Parathyroid adenoma (tissue), 2 donors: ENCODE results near the gene EME1.

ENCODE experiments used
- H2AFZ ChIP-seq: fragments of 300-600 bp; sonication (generic); one replicate; pipeline ENCODE4 v1.7.0; 2017; ENCODE audit warnings: antibody characterized with exemption, mild to moderate bottlenecking
- H3K27ac ChIP-seq: fragments of 300-600 bp; sonication (generic); one replicate; pipeline ENCODE4 v1.7.0; 2017
- H3K27me3 ChIP-seq: fragments of 300-600 bp; sonication (generic); one replicate; pipeline ENCODE4 v1.7.0; 2017; ENCODE audit warnings: low read length; ENCODE audit not compliant: control insufficient read depth, insufficient read depth
- H3K36me3 ChIP-seq: fragments of 300-600 bp; sonication (generic); one replicate; pipeline ENCODE4 v1.7.0; 2017; ENCODE audit warnings: low read length; ENCODE audit not compliant: control insufficient read depth, insufficient read depth
- H3K4me1 ChIP-seq: fragments of 300-600 bp; sonication (generic); one replicate; pipeline ENCODE4 v1.7.0; 2017; ENCODE audit warnings: control low read depth
- H3K4me2 ChIP-seq: fragments of 300-600 bp; sonication (generic); one replicate; pipeline ENCODE4 v1.7.0; 2017; ENCODE audit warnings: low read length
- H3K4me3 ChIP-seq: fragments of 300-600 bp; sonication (generic); one replicate; pipeline ENCODE4 v1.7.0; 2017; ENCODE audit warnings: low read depth, low read length
- H3K79me2 ChIP-seq: fragments of 300-600 bp; sonication (generic); one replicate; pipeline ENCODE4 v1.7.0; 2017; ENCODE audit warnings: control low read depth
- H3K9ac ChIP-seq: fragments of 300-600 bp; sonication (generic); one replicate; pipeline ENCODE4 v1.7.0; 2017; ENCODE audit warnings: mild to moderate bottlenecking
- H3K9me3 ChIP-seq: fragments of 300-600 bp; sonication (generic); one replicate; pipeline ENCODE4 v1.7.0; 2017; ENCODE audit warnings: low read length; ENCODE audit not compliant: control insufficient read depth
- CTCF ChIP-seq: fragments of 300-600 bp; sonication (generic); IDR thresholded peaks from one replicate; pipeline ENCODE4 v1.7.0; 2017; ENCODE audit warnings: antibody characterized with exemption, mild to moderate bottlenecking
- donor health status: primary hyperparathyroidism.

Gene EME1

DNA sequence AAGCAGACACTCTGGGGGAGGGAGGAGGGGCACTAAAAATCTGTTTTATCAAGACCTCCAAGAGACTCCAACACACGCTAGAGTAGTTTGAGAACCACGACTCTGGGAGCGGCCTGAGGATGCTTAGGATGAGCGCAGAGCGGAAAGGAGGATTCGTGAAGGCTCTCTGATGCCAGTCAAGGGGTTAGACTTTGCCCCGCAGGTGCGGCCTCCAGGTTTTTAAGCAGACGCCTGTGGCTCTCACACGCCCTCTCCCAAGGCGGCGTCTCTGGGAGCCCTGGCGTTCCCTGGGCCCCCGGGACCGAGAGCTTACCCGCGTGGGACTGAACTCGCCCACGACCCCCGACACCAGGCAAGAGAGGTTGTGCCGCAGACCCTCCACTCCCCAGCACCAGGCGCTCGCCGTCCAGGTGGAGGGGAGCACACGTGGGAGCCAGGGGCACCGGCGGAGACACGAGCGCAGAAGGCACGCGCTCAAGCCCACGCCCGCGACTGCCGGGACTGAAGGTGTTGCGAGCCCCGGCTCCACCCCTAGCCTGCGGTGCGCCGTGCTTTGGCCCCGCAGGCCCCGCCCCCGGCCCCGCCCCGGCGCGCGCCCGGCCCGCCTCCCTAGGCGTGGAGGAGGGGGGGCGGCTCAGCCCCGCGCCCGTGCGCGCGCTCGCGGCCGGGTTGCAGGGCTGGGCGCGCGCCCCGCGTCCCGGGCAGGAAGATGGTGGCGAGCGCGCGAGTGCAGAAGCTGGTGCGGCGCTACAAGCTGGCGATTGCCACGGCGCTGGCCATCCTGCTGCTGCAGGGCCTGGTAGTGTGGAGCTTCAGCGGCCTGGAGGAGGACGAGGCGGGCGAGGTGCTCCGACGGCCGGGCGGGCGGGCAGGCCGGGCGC lies 27.4 kb upstream of the EME1 start, which contains the start of gene XYLT2:
XYLT2 (plus strand) TSS at position 695 of the 881 bp plus-strand sequence; CDS start at position 710, 15 bp downstream.
- Histone ChIP-seq H3K9ac (no peak within 1 kb of the TSS), H2AFZ (peak within 1 kb of the TSS; percentile 93), H3K27ac (no peak within 1 kb of the TSS), H3K27me3 (no peaks in the 10 kb centered on the region), H3K36me3 (no peaks in the 10 kb centered on the region), H3K4me2 (peak within 1 kb of the TSS; percentile 97), H3K4me1 (peaks cover 5% of the 10 kb centered on the region), H3K79me2 (peaks cover 2% of the 10 kb centered on the region), H3K4me3 (peak within 1 kb of the TSS; percentile 77), H3K9me3 (no peaks in the 10 kb centered on the region)
- TF ChIP-seq CTCF = no peak

DNA sequence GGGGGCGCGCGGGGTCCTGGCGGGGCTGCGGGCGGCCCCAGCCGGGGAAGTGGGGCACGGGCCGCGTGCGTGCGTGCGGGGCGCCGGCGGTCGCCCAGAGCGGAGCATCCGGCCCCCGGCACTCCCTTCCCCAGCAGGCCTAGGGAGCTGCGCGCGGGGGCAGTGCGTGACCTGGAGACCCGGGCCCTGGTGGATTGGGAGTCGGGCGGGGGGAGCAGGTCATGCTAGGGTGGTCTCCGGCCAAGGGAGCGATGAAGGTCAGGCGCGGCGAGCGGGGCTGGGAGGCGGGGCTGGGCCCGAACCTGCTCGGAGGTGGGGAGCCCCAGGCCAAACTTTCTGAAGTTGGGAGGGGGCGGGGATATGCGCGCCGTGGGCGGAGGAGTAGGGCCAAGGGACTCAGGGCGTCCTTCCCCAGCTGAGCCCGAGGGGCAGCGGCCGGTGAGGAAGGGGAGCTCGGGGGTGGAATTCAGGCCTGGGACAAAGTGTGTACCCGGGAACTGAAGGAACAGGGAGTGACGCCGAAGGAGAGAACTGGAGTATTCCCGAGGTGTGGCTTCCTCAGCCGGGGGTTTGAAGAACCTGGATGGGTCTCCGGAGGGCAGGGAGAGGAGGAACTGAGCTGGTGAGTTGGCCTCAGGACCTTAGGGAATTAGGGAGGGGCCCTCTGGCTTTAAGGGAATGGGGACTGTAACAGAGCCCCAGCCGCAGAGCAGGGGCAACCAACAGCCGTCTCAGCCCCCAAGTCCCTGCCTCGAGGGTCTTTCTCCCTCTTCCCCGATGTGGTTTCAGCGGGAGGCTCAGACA lies 26.5 kb upstream of the EME1 start:
- Histone ChIP-seq H3K27ac (no peak overlapping the region), H2AFZ (peak overlapping the region; percentile 76), H3K27me3 (no peaks in the 10 kb centered on the region), H3K9ac (no peak overlapping the region), H3K4me1 (peaks cover 5% of the 10 kb centered on the region), H3K4me3 (peak overlapping the region; percentile 77), H3K9me3 (no peaks in the 10 kb centered on the region), H3K79me2 (peaks cover 2% of the 10 kb centered on the region), H3K4me2 (peak overlapping the region; percentile 97), H3K36me3 (no peaks in the 10 kb centered on the region)
- TF ChIP-seq CTCF = no peak

DNA sequence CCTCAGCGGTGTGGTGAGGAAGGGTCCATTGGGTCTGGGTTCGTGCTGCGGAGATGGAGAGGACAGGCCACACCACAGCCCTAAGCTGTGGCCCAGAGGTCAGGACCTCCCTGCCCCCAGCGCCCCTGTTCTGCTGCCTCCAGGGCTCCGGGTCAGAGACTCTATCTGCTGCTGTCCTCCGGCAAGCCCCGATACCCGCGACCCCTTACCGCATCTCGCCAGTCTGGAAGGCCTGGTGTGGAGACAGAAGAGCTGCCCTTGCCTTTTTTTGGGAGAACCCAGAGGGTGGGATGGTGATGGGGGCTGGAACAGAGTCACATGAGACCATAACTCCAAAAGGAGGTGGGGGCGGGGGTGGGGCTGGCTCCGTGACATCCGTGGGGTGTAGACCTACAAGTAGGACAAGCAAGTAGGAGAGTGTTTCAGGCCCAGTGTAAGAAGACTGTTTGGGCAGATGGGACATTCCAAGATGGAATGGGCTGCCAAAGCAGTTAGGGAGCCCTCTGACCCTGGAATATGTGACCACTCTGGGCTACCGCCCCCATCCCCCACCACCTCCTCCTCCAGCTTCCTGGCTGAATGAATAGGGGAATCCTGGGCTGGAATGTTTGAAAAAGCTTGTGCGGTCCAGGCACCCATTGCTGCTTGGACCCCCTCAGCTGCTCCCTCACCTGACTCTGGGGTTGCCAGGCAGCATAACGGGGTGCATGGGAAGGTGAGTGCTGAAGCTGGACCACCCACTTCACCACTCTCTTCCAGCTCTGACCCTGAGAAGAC lies 25.7 kb upstream of the EME1 start:
- no peaks in the 10 kb centered on the region for H3K9me3 ChIP-seq
- peaks cover 2% of the 10 kb centered on the region for H3K79me2 ChIP-seq
- H3K4me3 ChIP-seq = peak overlapping the region; percentile 77
- H2AFZ ChIP-seq = no peak overlapping the region
- peak overlapping the region; percentile 97 for H3K4me2 ChIP-seq
- no peaks in the 10 kb centered on the region for H3K36me3 ChIP-seq
- TF ChIP-seq CTCF = no peak
- no peak overlapping the region for H3K9ac ChIP-seq
- H3K27me3 ChIP-seq = no peaks in the 10 kb centered on the region
- peaks cover 5% of the 10 kb centered on the region for H3K4me1 ChIP-seq
- no peak overlapping the region for H3K27ac ChIP-seq

- Histone ChIP-seq H3K4me1 (peaks cover 5% of the 10 kb centered on the region), H3K27ac (no peak overlapping the region), H3K36me3 (no peaks in the 10 kb centered on the region), H3K4me3 (no peak overlapping the region), H3K4me2 (no peak overlapping the region), H3K79me2 (peaks cover 2% of the 10 kb centered on the region), H3K9me3 (no peaks in the 10 kb centered on the region), H2AFZ (no peak overlapping the region), H3K9ac (no peak overlapping the region), H3K27me3 (no peaks in the 10 kb centered on the region)
- TF ChIP-seq CTCF = no peak
These were observed 25.1 kb upstream of the EME1 start for GRCh38 chr17:50347894-50348291.
